Camera-type eye (tissue), 1 donor: ENCODE data around the gene EN1. TPM values are rescaled to one million over a fixed set of nuclear protein-coding genes. Genes with fewer than 3 reads are reported as not detected.

ENCODE experiments used
- total RNA-seq: library from RNA; depleted of rRNA; stranded (reverse); fragments of >200 nt; gene quantifications from one replicate; pipeline ENCODE4 v1.2.3, GENCODE V29; 2014

EN1 gene
- 0.16 TPM for total RNA-seq

DNA sequence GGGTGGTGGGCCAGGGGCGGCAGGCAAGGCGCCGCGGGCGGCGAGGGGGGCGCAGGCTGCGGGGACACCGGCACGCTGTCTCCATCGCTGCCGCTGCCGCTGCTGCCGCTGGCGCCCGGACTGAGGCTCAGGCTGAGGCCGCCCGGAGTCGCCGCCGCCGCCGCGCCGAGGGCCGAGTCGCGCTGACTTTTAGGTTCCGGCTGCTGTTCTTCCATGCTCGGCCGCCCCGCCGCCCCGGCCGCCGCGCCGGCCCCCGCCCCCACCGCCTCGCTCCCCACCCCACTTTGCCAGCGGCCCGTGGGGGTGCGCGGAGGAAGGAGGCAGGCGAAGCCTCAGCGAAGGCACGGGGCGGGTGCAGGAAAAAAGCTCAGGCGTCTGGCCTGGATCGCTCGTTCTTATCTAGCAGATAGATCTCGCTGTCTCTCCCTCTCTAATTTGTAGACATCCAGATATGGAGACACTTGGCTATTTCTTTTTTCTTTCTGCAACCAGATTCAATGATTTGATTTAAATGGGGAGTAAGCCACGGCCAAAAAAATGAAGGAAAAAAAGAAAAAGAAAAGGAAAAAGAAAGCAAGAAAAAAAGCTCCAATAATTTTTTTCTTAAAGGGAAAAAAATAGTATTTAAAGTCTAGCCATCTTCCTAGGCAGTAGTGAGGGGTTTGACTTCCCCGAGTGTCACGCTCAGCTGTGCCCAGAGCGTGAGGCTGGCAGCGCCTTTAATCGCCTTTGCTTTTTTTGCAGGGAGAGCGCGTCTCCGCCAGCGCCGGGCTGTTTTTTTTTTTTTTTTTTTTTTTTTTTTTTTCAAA, at the start of gene EN1:
Gene EN1 (minus strand): TSS at position 696 of the 809 bp plus-strand sequence. CDS start 481 bp downstream, at position 215.

Other genes starting within 250 kb of the EN1 start
- gene MARCO, start 94.5 kb upstream of the EN1 start, total RNA-seq = 0.16 TPM